ENCODE results near the gene NTF4. TPM values are rescaled to one million over a fixed set of nuclear protein-coding genes. Genes with fewer than 3 reads are reported as not detected.
"Not testable (repeated sequence)": the region's sequence is repeated elsewhere in the genome, so short reads cannot be mapped to it uniquely, and the experiment has no call there.

The NTF4 gene
- total and polyA plus RNA-seq, 12 donors, result 0.06 to 1.6 (median 0.71) TPM; not detected in 7

GRCh38 chr19:49056101-49056901, 8.3 kb downstream of the NTF4 start:
- peaks cover 0 to 25% (median 23%) of the 10 kb centered on the region in 9 donors for H3K4me1 ChIP-seq
- DNase-seq (peak; percentile 43 to 66), ATAC-seq (peak; percentile 78 to 90 (median 87))
- 0 to 1% methylated on average over 62 to 63 of the region's 63 CpGs for WGBS, 2 donors
- H3K27me3 ChIP-seq, result peaks cover 0 to 52% (median 21%) of the 10 kb centered on the region in 7 donors
- intact Hi-C loops (cut with DNase I), result no loop called here
- H3K4me3 ChIP-seq, result peak overlapping the region; percentile 14 to 73 (median 62)
- no peaks in the 10 kb centered on the region for H3K36me3 ChIP-seq
- H3K27ac ChIP-seq, result no peak overlapping the region
- no peaks in the 10 kb centered on the region for H3K9me3 ChIP-seq
- peak in 8 of 9 donors; percentile 8 to 63 (median 46) for TF ChIP-seq CTCF (IDR thresholded peaks at IDR 0.05)

GRCh38 chr19:49050376-49051033, 14.1 kb downstream of the NTF4 start:
- WGBS, 2 donors, result 70 to 72% methylated on average over 24 of the region's 24 CpGs
- H3K4me3 ChIP-seq; H3K4me1 ChIP-seq; H3K27ac ChIP-seq; H3K36me3 ChIP-seq; intact Hi-C loops (cut with DNase I); ATAC-seq; DNase-seq; H3K9me3 ChIP-seq; H3K27me3 ChIP-seq: not testable (repeated sequence)

- H3K4me1 ChIP-seq; ATAC-seq; intact Hi-C loops (cut with DNase I); H3K9me3 ChIP-seq; H3K27ac ChIP-seq; H3K36me3 ChIP-seq; H3K4me3 ChIP-seq; H3K27me3 ChIP-seq; DNase-seq: not testable (repeated sequence)
- 73 to 84% methylated on average over 3 of the region's 4 CpGs for WGBS, 2 donors
Measured at GRCh38 chr19:49049834-49050233, 14.8 kb downstream of the NTF4 start.

GRCh38 chr19:49049011-49049410, 15.6 kb downstream of the NTF4 start, which contains the start of gene CGB8:
Gene CGB8, minus strand, starts transcription at chr19:49049111. Its CDS starts 372 bp downstream, at chr19:49048739.
- H3K27ac ChIP-seq; DNase-seq; ATAC-seq; intact Hi-C loops (cut with DNase I); H3K27me3 ChIP-seq; H3K4me1 ChIP-seq; H3K4me3 ChIP-seq; H3K36me3 ChIP-seq; H3K9me3 ChIP-seq: not testable (repeated sequence)
- WGBS, 2 donors, result 62 to 75% methylated on average over 10 of the region's 12 CpGs

- H3K4me1 ChIP-seq; H3K36me3 ChIP-seq; H3K27ac ChIP-seq; H3K9me3 ChIP-seq; H3K4me3 ChIP-seq; intact Hi-C loops (cut with DNase I); ATAC-seq; DNase-seq; H3K27me3 ChIP-seq: not testable (repeated sequence)
- WGBS, 2 donors, result 66 to 69% methylated on average over 14 to 15 of the region's 15 CpGs
Measured at GRCh38 chr19:49043548-49043947, 21.1 kb downstream of the NTF4 start, which contains the start of gene CGB5. Gene CGB5, plus strand, starts transcription at chr19:49043848. Its CDS starts 362 bp downstream, at chr19:49044210.

GRCh38 chr19:49042666-49043065, 22.0 kb downstream of the NTF4 start:
- H3K27ac ChIP-seq; H3K9me3 ChIP-seq; H3K4me1 ChIP-seq; intact Hi-C loops (cut with DNase I); ATAC-seq; DNase-seq; H3K4me3 ChIP-seq; H3K27me3 ChIP-seq; H3K36me3 ChIP-seq: not testable (repeated sequence)
- 79 to 95% methylated on average over 2 to 4 of the region's 4 CpGs for WGBS, 2 donors

Data from heart right ventricle (tissue), 16 donors.